ENCODE results near the gene C10orf71.

DNA sequence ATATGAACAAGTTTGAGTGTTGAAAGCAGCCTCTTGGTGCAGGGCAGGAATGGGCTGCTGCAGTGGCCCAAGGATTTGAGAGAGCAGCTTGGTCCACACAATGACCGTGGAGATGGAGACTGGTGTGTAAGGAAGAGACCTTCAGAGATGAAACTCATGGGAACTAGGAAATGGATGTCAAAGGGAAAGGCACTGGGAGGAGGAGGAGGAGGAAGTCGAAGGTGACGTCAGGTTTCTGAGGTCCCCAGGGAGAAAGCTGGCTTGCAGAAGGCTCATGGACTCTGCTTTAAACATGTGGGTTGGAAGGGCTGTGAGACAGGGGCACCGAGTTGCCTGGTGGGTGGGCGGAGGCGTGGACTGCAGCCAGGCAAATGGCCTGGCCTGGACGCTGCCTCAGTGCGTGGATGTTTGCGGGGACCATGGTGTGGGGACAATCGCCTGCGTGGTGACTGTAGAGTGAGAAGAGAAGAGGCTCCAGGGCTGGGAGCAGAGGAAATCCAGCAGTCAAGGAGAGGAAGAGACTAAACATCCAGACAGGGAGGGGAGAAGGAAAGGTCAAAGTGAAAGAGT is 14.6 kb downstream of the C10orf71 start:
- TF ChIP-seq CTCF (IDR thresholded peaks at IDR 0.05; ENCODE audit: low read length): no peak
- TF ChIP-seq EZH2 (optimal IDR thresholded peaks at IDR 0.05; ENCODE audit: low read depth, low read length): no peak
- TF ChIP-seq EZH2phosphoT487 (IDR thresholded peaks at IDR 0.05; ENCODE audit: low read length): no peak
